VCaP (cell line): Measurements from ENCODE around the gene PAQR3.
"Not testable (repeated sequence)": the region's sequence is repeated elsewhere in the genome, so short reads cannot be mapped to it uniquely, and the experiment has no call there.

Source experiments
- H3K27ac ChIP-seq: fragments of 450-650 bp; 2 replicates; pipeline ENCODE4 v1.5.1; 2017
- CTCF ChIP-seq: fragments of 450-650 bp; conservative IDR thresholded peaks from 2 replicates; pipeline ENCODE4 v1.5.1; 2017; ENCODE audit warnings: mild to moderate bottlenecking, moderate library complexity

The PAQR3 gene

DNA sequence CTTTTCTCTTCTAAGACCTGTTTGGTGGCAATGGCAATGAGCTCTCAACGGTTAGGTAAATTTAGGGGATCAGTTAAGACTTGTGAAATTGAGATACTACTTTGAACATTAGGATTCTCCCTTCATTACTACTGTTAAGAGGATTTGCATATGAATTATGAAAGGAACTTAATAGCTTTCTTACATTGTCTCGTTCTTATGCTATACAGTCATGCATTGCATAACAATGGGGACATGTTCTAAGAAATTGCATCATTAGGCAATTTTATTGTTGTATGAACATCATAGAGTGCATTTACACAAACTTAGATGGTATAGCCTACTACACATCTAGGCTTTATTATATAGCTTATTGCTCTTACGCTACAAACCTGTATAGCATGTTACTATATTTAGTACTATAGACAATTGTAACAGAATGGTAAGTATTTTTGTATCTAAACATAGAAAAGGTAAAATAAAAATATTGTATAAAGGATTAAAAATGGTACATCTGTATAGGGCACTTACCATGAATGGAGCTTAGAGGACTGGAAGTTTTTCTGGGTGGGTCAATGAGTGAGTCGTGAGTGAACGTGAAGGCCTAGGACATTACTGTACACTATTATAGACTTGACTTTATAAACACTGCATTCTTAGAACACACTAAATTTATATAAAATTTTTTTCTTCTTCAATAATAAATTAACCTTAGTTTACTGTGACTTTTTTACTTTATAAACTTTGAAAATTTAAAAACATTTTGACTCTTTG, 62.5 kb downstream of the PAQR3 start:
- TF ChIP-seq CTCF = no peak
- H3K27ac ChIP-seq = no peak overlapping the region

GRCh38 chr4:78870056-78870455, 69.2 kb downstream of the PAQR3 start:
- H3K27ac ChIP-seq = no peak overlapping the region
- no peak for TF ChIP-seq CTCF

GRCh38 chr4:78868712-78869111, 70.5 kb downstream of the PAQR3 start:
- not testable (repeated sequence) for H3K27ac ChIP-seq

- no peak for TF ChIP-seq CTCF
- H3K27ac ChIP-seq = no peak overlapping the region
Measured at GRCh38 chr4:78865451-78865850, 73.8 kb downstream of the PAQR3 start.

DNA sequence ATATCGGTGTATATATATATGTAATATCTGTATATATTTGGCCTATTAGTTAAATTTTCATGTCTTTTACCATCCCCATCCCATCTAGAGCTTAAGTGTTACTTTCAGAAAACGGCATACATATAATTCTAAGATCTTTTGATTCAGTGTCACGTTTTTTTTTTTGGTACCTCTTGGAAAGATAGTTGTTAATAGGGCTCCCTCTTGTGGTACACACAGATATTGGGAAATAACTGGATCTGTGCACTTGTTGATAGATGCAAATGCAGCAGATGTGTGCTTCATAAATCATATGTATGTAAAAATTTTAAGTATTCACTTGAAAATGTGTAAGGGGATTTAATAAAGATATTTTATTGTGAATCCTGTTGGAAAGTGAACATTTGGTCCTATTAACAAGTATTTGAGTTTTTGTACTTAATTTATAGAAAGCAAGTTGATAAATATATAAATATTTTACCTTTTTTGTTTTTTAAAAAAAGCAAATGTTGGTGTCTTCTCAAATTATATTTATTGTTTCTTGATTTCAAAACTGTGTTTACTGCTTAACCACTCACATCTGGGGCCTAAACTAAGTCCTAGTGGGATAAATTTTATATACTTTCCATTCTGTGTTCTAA, 74.7 kb downstream of the PAQR3 start:
- H3K27ac ChIP-seq = no peak overlapping the region
- TF ChIP-seq CTCF = peak; percentile 89

- TF ChIP-seq CTCF = no peak
- H3K27ac ChIP-seq = no peak overlapping the region
Measured at GRCh38 chr4:78863991-78864390, 75.2 kb downstream of the PAQR3 start.

DNA sequence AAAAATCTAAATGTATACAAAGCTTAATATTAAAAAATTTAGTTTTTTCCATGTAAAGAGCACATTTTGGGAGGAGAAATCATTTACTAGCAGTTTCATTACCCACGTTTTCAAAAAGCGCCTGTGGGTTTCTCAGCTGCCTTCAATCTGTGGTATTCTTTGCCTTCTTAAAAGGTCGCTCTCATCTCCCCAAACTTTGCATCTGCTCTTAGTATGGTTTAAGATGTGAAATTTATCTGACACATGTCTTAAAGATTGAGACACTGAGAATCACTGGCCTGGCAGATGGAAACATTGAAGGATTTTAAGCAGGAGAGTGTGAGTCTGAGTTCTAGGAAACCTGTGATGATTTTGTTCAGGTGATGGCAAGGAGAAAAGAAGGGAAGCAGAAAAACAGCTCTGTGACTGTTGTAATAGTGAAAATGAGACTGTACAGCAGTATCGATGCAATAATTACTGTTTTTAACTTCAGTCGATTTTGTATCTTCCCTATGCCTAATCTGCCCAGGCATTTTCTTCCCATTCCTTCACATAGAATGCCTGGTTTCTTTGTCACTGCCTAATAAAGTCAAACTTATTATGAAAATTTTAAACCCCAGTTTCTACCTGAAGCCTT, 75.9 kb downstream of the PAQR3 start:
- H3K27ac ChIP-seq = no peak overlapping the region

More for the DNA sequence above, 75.9 kb downstream of the PAQR3 start:
- TF ChIP-seq CTCF = no peak
